HEK293 (cell line): Measurements from ENCODE around the gene FGF9.

Experiments
- CTCF ChIA-PET: fragments of 350-600 bp; formaldehyde crosslinking; extraction: SDS; loops from one replicate; lab custom pipeline; 2021; ENCODE audit warnings: antibody characterized with exemption; lab: Yijun Ruan, JAX
- POLR2A ChIA-PET: fragments of 300-600 bp; formaldehyde crosslinking; extraction: SDS; loops from one replicate; lab custom pipeline; 2020; ENCODE audit warnings: antibody characterized with exemption, inconsistent platforms; lab: Yijun Ruan, JAX
- H3K27ac ChIP-seq: fragments of 200-500 bp; sonication (Bioruptor generic); 2 replicates; pipeline ENCODE4 v1.5.1; 2014; ENCODE audit warnings: low read depth, low read length, control low read depth, inconsistent platforms; ENCODE audit errors: extremely low read depth
- H3K36me3 ChIP-seq, 2 experiments: fragments of 200-500 bp in 1 of 2; sonication (Bioruptor generic) in 1 of 2; 1 replicate in 1 of 2; 2 replicates in 1 of 2; pipeline ENCODE4 v1.5.1; 2014 to 2017; ENCODE audit warnings: inconsistent platforms in 2 of 2, low read length in 2 of 2; ENCODE audit not compliant: control insufficient read depth in 2 of 2, insufficient read depth in 1 of 2
- H3K4me1 ChIP-seq: fragments of 200-500 bp; sonication (Bioruptor generic); 2 replicates; pipeline ENCODE4 v1.5.1; 2014; ENCODE audit warnings: mild to moderate bottlenecking, low read length, inconsistent platforms; ENCODE audit not compliant: control insufficient read depth, insufficient read depth
- H3K4me3 ChIP-seq: 2 replicates; pipeline ENCODE4 v1.5.1; 2011; ENCODE audit warnings: low read depth, mild to moderate bottlenecking, control low read depth, low read length, moderate library complexity
- H3K9me3 ChIP-seq: fragments of 200-500 bp; sonication (Bioruptor generic); 2 replicates; pipeline ENCODE4 v1.5.1; 2014; ENCODE audit warnings: low read depth, low read length, inconsistent platforms; ENCODE audit not compliant: control insufficient read depth, insufficient read depth
- IKZF3 ChIP-seq: fragments of 450-650 bp; IDR thresholded peaks from 2 replicates; pipeline ENCODE4 v1.5.0; 2018; ENCODE audit warnings: missing biosample characterization, mild to moderate bottlenecking, missing genetic modification characterization, moderate library complexity
- PRDM6 ChIP-seq: fragments of 450-650 bp; formaldehyde crosslinking; IDR thresholded peaks from 2 replicates; pipeline ENCODE4 v1.5.1; 2017; ENCODE audit warnings: missing biosample characterization, missing genetic modification characterization
- RBAK ChIP-seq: fragments of 450-650 bp; formaldehyde crosslinking; IDR thresholded peaks from 2 replicates; pipeline ENCODE4 v1.5.1; 2016; ENCODE audit warnings: missing biosample characterization, missing genetic modification characterization
- SCRT2 ChIP-seq: fragments of 450-650 bp; formaldehyde crosslinking; IDR thresholded peaks from 2 replicates; pipeline ENCODE4 v1.5.1; 2016; ENCODE audit warnings: missing biosample characterization, missing genetic modification characterization
- SETDB1 ChIP-seq: IDR thresholded peaks from one replicate; pipeline ENCODE4 v1.6.1; 2017; ENCODE audit warnings: mild to moderate bottlenecking, low read length, moderate library complexity, mixed read lengths; ENCODE audit not compliant: insufficient read length
- YY2 ChIP-seq: fragments of 450-650 bp; formaldehyde crosslinking; IDR thresholded peaks from 2 replicates; pipeline ENCODE4 v1.5.1; 2016; ENCODE audit warnings: missing biosample characterization, missing genetic modification characterization
- ZBTB48 ChIP-seq: fragments of 450-650 bp; formaldehyde crosslinking; IDR thresholded peaks from 2 replicates; pipeline ENCODE4 v1.5.1; 2016; ENCODE audit warnings: missing biosample characterization, missing genetic modification characterization
- ZFHX2 ChIP-seq: fragments of 450-650 bp; formaldehyde crosslinking; conservative IDR thresholded peaks from 2 replicates; pipeline ENCODE4 v1.5.1; 2016; ENCODE audit warnings: missing biosample characterization, missing genetic modification characterization
- ZNF121 ChIP-seq: fragments of 450-650 bp; formaldehyde crosslinking; IDR thresholded peaks from 2 replicates; pipeline ENCODE4 v1.5.1; 2016; ENCODE audit warnings: missing biosample characterization, missing genetic modification characterization
- ZNF146 ChIP-seq: fragments of 450-650 bp; formaldehyde crosslinking; IDR thresholded peaks from 2 replicates; pipeline ENCODE4 v1.5.1; 2016; ENCODE audit warnings: missing biosample characterization, missing genetic modification characterization
- ZNF2 ChIP-seq: fragments of 450-650 bp; formaldehyde crosslinking; IDR thresholded peaks from 2 replicates; pipeline ENCODE4 v1.5.1; 2016; ENCODE audit warnings: missing biosample characterization, missing genetic modification characterization
- ZNF211 ChIP-seq: fragments of 450-650 bp; formaldehyde crosslinking; IDR thresholded peaks from 2 replicates; pipeline ENCODE4 v1.5.1; 2016; ENCODE audit warnings: low read depth, missing biosample characterization, missing genetic modification characterization
- ZNF280C ChIP-seq: fragments of 450-650 bp; formaldehyde crosslinking; IDR thresholded peaks from 2 replicates; pipeline ENCODE4 v1.5.1; 2016; ENCODE audit warnings: missing biosample characterization, missing genetic modification characterization
- ZNF335 ChIP-seq: fragments of 450-650 bp; formaldehyde crosslinking; conservative IDR thresholded peaks from 2 replicates; pipeline ENCODE4 v1.5.1; 2016; ENCODE audit warnings: missing biosample characterization, missing genetic modification characterization
- ZNF366 ChIP-seq: fragments of 450-650 bp; formaldehyde crosslinking; conservative IDR thresholded peaks from 2 replicates; pipeline ENCODE4 v1.5.1; 2016; ENCODE audit warnings: missing biosample characterization, missing genetic modification characterization
- ZNF394 ChIP-seq: fragments of 450-650 bp; formaldehyde crosslinking; IDR thresholded peaks from 2 replicates; pipeline ENCODE4 v1.5.1; 2016; ENCODE audit warnings: missing biosample characterization, missing genetic modification characterization, mild to moderate bottlenecking, moderate library complexity, borderline replicate concordance
- ZNF433 ChIP-seq: fragments of 450-650 bp; formaldehyde crosslinking; IDR thresholded peaks from 2 replicates; pipeline ENCODE4 v1.5.1; 2016; ENCODE audit warnings: missing biosample characterization, missing genetic modification characterization, low read depth
- ZNF518A ChIP-seq: fragments of 450-650 bp; formaldehyde crosslinking; conservative IDR thresholded peaks from 2 replicates; pipeline ENCODE4 v1.5.1; 2016; ENCODE audit warnings: low read depth, missing biosample characterization, missing genetic modification characterization
- ZNF521 ChIP-seq: fragments of 450-650 bp; formaldehyde crosslinking; IDR thresholded peaks from 2 replicates; pipeline ENCODE4 v1.5.1; 2017; ENCODE audit warnings: missing biosample characterization, mild to moderate bottlenecking, missing genetic modification characterization
- ZNF548 ChIP-seq: fragments of 450-650 bp; formaldehyde crosslinking; IDR thresholded peaks from 2 replicates; pipeline ENCODE4 v1.5.1; 2016; ENCODE audit warnings: missing biosample characterization, missing genetic modification characterization
- ZNF558 ChIP-seq: fragments of 450-650 bp; formaldehyde crosslinking; IDR thresholded peaks from 2 replicates; pipeline ENCODE4 v1.5.1; 2016; ENCODE audit warnings: missing biosample characterization, missing genetic modification characterization
- ZNF585B ChIP-seq: fragments of 450-650 bp; formaldehyde crosslinking; IDR thresholded peaks from 2 replicates; pipeline ENCODE4 v1.5.1; 2016; ENCODE audit warnings: missing biosample characterization, missing genetic modification characterization
- ZNF629 ChIP-seq: fragments of 450-650 bp; formaldehyde crosslinking; IDR thresholded peaks from 2 replicates; pipeline ENCODE4 v1.5.1; 2017; ENCODE audit warnings: missing biosample characterization, missing genetic modification characterization
- ZNF654 ChIP-seq: fragments of 450-650 bp; formaldehyde crosslinking; IDR thresholded peaks from 2 replicates; pipeline ENCODE4 v1.5.1; 2016; ENCODE audit warnings: low read depth, missing biosample characterization, missing genetic modification characterization
- TF ChIP-seq, protein P1 (sequence below): fragments of 450-650 bp; formaldehyde crosslinking; IDR thresholded peaks from 2 replicates; pipeline ENCODE4 v1.5.1; 2016; ENCODE audit warnings: missing biosample characterization, missing genetic modification characterization

The FGF9 gene

DNA sequence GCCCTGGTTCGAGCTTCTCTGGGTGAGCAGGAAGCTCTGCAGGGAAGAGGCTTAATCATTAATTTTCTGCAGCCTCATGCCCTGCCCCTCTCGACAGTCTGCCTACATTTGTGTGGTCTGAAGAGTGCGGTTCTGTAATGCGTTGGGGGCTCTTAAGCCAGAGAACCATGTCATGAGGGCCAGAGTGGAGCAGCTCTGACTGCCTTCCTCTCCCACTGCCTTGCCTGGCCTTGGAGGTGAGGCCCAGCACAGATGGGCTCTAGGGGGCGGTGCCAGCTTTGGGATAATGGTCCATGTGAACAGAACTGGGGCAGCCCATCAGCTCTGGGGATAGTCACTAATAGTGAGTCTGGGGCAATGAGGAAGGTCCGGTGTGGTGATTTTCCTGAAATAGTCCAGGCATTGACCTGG, 5.7 kb downstream of the FGF9 start (continued):
- no peak for TF ChIP-seq ZNF518A (tag by site-specific recombination)

- no peak overlapping the region for H3K4me3 ChIP-seq
- peaks cover 4 to 12% of the 10 kb centered on the region in 2 experiments; a peak in 2 of 3 replicates for H3K36me3 ChIP-seq
- no peaks in the 10 kb centered on the region for H3K9me3 ChIP-seq
- H3K4me1 ChIP-seq: no peaks in the 10 kb centered on the region; the same call in 1 of the 2 replicates
- H3K27ac ChIP-seq: no peak overlapping the region
- POLR2A ChIA-PET: no interaction called here
- CTCF ChIA-PET: interaction anchor here (0.7 to 1.4 kb wide), 7 partner anchors 14 to 827 kb away, joined by 3 to 4 read pairs (median 3); no protein-coding TSS in a partner anchor
- TF ChIP-seq ZNF366 (tag by site-specific recombination) (peak; percentile 73), ZBTB48 (tag by site-specific recombination) (no peak), IKZF3 (no peak), ZNF211 (tag by site-specific recombination) (no peak), ZNF521 (no peak), RBAK (tag by site-specific recombination) (no peak), ZFHX2 (tag by site-specific recombination) (no peak), ZNF394 (no peak), SETDB1 (no peak), ZNF585B (tag by site-specific recombination) (no peak), PRDM6 (no peak), ZNF629 (tag by site-specific recombination) (no peak), ZNF121 (tag by site-specific recombination) (no peak), ZNF335 (tag by site-specific recombination) (no peak), ZNF558 (no peak), ZNF654 (tag by site-specific recombination) (no peak), ZNF433 (tag by site-specific recombination) (no peak), YY2 (tag by site-specific recombination) (no peak), ZNF2 (no peak), SCRT2 (tag by site-specific recombination) (peak; percentile 74), ZNF548 (tag by site-specific recombination) (no peak), ZNF146 (tag by site-specific recombination) (no peak), ZNF280C (tag by site-specific recombination) (no peak)
- TF ChIP-seq, protein P1, sequence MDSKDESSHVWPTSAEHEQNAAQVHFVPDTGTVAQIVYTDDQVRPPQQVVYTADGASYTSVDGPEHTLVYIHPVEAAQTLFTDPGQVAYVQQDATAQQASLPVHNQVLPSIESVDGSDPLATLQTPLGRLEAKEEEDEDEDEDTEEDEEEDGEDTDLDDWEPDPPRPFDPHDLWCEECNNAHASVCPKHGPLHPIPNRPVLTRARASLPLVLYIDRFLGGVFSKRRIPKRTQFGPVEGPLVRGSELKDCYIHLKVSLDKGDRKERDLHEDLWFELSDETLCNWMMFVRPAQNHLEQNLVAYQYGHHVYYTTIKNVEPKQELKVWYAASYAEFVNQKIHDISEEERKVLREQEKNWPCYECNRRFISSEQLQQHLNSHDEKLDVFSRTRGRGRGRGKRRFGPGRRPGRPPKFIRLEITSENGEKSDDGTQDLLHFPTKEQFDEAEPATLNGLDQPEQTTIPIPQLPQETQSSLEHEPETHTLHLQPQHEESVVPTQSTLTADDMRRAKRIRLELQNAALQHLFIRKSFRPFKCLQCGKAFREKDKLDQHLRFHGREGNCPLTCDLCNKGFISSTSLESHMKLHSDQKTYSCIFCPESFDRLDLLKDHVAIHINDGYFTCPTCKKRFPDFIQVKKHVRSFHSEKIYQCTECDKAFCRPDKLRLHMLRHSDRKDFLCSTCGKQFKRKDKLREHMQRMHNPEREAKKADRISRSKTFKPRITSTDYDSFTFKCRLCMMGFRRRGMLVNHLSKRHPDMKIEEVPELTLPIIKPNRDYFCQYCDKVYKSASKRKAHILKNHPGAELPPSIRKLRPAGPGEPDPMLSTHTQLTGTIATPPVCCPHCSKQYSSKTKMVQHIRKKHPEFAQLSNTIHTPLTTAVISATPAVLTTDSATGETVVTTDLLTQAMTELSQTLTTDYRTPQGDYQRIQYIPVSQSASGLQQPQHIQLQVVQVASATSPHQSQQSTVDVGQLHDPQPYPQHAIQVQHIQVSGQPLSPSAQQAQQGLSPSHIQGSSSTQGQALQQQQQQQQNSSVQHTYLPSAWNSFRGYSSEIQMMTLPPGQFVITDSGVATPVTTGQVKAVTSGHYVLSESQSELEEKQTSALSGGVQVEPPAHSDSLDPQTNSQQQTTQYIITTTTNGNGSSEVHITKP (tag by site-specific recombination): 0 out of 2 replicates have a peak, but pooled peaks have one; percentile 5
Measured at GRCh38 chr13:21677075-21677623, 6.3 kb downstream of the FGF9 start.
